ENCODE data around the gene SLC9A2.

The SLC9A2 gene

GRCh38 chr2:102736410-102737409, 117.4 kb downstream of the SLC9A2 start:
- peak; percentile 55 for DNase-seq

GRCh38 chr2:102737431-102737830, 118.1 kb downstream of the SLC9A2 start:
- no peak for DNase-seq

DNA sequence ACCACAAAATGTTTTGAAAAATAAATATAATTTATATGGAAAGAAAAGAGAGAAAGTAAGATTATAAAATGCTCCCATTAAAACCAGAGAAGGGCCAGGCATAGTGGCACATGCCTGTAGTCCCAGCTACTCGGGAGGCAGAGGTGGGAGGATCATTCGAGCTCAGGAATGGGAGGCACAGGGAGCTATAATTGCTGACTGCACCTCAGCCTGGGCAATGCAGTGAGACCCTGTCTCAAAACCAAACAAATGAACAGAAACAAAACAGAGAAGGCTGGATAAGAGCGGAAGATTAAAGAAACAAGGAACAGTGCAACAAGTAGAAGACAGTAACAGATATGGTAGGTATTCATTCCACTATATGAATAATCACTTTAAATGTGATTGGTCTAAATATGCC, 123.9 kb downstream of the SLC9A2 start:
- DNase-seq: no peak

DNA sequence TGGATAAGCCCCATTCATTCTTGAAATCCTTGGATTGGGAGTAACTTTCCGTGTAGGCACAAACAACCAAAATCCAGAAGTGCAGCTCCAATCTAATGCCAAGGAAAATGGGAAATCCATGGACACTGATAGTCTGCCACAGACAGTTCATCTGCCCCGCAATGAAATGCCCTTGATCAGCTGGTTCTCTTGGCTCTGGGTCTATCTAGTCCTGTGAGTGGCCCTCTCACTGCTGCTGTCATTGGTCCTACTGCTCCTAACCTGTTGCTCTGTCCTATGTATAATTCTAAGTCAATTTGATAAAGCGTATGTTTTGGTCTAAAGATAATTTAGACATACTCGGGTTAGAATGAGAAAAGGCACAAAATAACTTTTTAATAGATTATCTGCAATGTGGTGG, 128.8 kb downstream of the SLC9A2 start:
- no peak for DNase-seq

- no peak for DNase-seq
These were observed 130.6 kb downstream of the SLC9A2 start for GRCh38 chr2:102749938-102750337.

GRCh38 chr2:102753563-102754159, 134.3 kb downstream of the SLC9A2 start:
- DNase-seq: peak; percentile 7

GRCh38 chr2:102754456-102755145, 135.2 kb downstream of the SLC9A2 start:
- no peak for DNase-seq

- DNase-seq: no peak
These were observed 135.9 kb downstream of the SLC9A2 start for GRCh38 chr2:102755284-102755683.

- DNase-seq: no peak
These were observed 139.1 kb downstream of the SLC9A2 start for GRCh38 chr2:102758439-102758838.

Measured in NCI-H226 (cell line).